ENCODE measurements around the gene ATP6V1D.
"Not testable (repeated sequence)": the region's sequence is repeated elsewhere in the genome, so short reads cannot be mapped to it uniquely, and the experiment has no call there.

DNA sequence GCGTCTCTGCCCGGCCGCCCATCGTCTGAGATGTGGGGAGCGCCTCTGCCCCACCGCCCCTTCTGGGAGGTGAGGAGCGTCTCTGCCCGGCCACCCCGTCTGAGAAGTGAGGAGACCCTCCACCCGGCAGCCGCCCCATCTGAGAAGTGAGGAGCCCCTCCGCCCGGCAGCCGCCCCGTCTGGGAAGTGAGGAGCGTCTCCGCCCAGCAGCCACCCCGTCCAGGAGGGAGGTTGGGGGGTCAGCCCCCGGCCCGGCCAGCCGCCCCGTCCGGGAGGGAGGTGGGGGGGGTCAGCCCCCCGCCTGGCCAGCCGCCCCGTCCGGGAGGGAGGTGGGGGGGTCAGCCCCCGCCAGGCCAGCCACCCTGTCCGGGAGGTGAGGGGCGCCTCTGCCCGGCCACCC, 18.4 kb downstream of the ATP6V1D start:
- TF ChIP-seq, protein P1, sequence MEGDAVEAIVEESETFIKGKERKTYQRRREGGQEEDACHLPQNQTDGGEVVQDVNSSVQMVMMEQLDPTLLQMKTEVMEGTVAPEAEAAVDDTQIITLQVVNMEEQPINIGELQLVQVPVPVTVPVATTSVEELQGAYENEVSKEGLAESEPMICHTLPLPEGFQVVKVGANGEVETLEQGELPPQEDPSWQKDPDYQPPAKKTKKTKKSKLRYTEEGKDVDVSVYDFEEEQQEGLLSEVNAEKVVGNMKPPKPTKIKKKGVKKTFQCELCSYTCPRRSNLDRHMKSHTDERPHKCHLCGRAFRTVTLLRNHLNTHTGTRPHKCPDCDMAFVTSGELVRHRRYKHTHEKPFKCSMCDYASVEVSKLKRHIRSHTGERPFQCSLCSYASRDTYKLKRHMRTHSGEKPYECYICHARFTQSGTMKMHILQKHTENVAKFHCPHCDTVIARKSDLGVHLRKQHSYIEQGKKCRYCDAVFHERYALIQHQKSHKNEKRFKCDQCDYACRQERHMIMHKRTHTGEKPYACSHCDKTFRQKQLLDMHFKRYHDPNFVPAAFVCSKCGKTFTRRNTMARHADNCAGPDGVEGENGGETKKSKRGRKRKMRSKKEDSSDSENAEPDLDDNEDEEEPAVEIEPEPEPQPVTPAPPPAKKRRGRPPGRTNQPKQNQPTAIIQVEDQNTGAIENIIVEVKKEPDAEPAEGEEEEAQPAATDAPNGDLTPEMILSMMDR (IDR thresholded peaks at IDR 0.05; ENCODE audit: low read length): not testable (repeated sequence)
- TF ChIP-seq EZH2 (optimal IDR thresholded peaks at IDR 0.05; ENCODE audit: low read depth, low read length); EZH2phosphoT487 (IDR thresholded peaks at IDR 0.05; ENCODE audit: low read length): not testable (repeated sequence)
